ENCODE measurements around the gene DUSP2. TPM values are rescaled to one million over a fixed set of nuclear protein-coding genes. Genes with fewer than 3 reads are reported as not detected.
A peak's percentile ranks its signal among the peaks of the same experiment; 100 is the strongest.

The DUSP2 gene
- total and polyA plus RNA-seq, 10 of the 15 experiments (the other 5 are each of a cell fraction or from before 2014, with no cell fraction given): 9.7 to 212 (median 57.2) TPM

DNA sequence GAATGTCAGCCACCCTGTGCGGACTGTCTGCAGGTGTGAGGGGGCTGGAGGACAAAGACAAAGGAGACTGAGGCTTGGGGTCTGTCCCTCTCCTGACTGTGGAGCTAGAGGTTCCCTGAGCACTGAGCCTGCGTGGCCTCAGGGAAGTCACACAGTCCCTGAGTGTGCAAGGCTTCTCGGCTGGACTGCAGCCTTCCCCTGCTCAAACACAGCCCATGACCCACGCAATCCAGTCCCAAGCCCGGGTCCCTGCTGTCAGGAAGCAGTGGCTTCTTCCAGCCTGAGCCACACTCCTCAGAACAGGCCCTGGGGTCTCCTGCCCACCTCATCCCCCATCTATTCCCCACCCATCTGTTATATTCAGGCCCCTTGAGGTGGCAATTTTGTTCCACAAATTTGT lies 9.6 kb downstream of the DUSP2 start:
- ATAC-seq: no peak
- ChIA-PET SMC1A (ENCODE audit: uncharacterized antibody, unreplicated experiment) (interaction anchor here (14.4 kb wide), 1 partner anchor 37 kb away, joined by 338 read pairs; no protein-coding TSS in a partner anchor), RAD21 (ENCODE audit: unreplicated experiment) (interaction anchor here (18.1 kb wide), 1 partner anchor 40 kb away, joined by 463 read pairs; no protein-coding TSS in a partner anchor), POLR2A (interaction anchor here (0.6 kb wide), 1 partner anchor 39 kb away, joined by 3 read pairs; no protein-coding TSS in a partner anchor), CTCF (interaction anchor here (1.1 to 14.4 kb wide), 3 partner anchors 21 to 73 kb away, joined by 3 to 535 read pairs (median 3); partner anchors contain the start of gene STARD7)
- Histone ChIP-seq H3K4me2 (ENCODE audit: control insufficient read depth, insufficient read depth) (no peak overlapping the region), H4K20me1 (ENCODE audit: control insufficient read depth, insufficient read depth) (no peaks in the 10 kb centered on the region), H3K9me3 (replicated peaks; ENCODE audit: control insufficient read depth, insufficient read depth, low read length) (no peaks in the 10 kb centered on the region), H3K27me3 (replicated peaks in 1 of 2; ENCODE audit: control insufficient read depth in 2 of 2, insufficient read depth in 2 of 2, low read length in 1 of 2) (no peaks in the 10 kb centered on the region; a peak in 1 of 4 replicates), H3K79me2 (ENCODE audit: control insufficient read depth, insufficient read depth, low read length) (no peaks in the 10 kb centered on the region), H3K4me1 (ENCODE audit: control insufficient read depth, insufficient read depth, low read length) (peaks cover 12% of the 10 kb centered on the region), H3K36me3 (ENCODE audit: control insufficient read depth in 2 of 2, insufficient read depth in 2 of 2, low read length in 1 of 2) (no peaks in the 10 kb centered on the region), H3K27ac (ENCODE audit: control insufficient read depth, insufficient read depth) (no peak overlapping the region), H3K4me3 (no peak overlapping the region), H3K9ac (ENCODE audit: control insufficient read depth, insufficient read depth, low read length) (no peak overlapping the region), H2AFZ (ENCODE audit: control insufficient read depth, low read depth, low read length) (no peak overlapping the region)
- no peak for FAIRE-seq
- no peak for TF ChIP-seq SMARCA5 (IDR thresholded peaks at IDR 0.05)
- peak; percentile 58 for TF ChIP-seq POLR2AphosphoS5 (IDR thresholded peaks at IDR 0.05; ENCODE audit: low read length)
- 0 out of 2 replicates have a peak, but pooled peaks have one; percentile 49 for TF ChIP-seq POLR2A (IDR thresholded peaks at IDR 0.05; ENCODE audit: low read depth, low read length)
- 69% methylated on average over 5 of the region's 5 CpGs for WGBS (ENCODE audit: insufficient coverage, insufficient replicate concordance, low lambda C conversion rate, missing lambda C conversion rate)
- BruUV-seq (replicated peaks): no TSS peak
- intact Hi-C loops (cut with micrococcal nuclease; ENCODE audit: unreplicated experiment) (no loop called here), in situ Hi-C loops (cut with MboI) (no loop called here)
- DNase-seq (ENCODE audit: low read depth, low spot score): no peak

DNA sequence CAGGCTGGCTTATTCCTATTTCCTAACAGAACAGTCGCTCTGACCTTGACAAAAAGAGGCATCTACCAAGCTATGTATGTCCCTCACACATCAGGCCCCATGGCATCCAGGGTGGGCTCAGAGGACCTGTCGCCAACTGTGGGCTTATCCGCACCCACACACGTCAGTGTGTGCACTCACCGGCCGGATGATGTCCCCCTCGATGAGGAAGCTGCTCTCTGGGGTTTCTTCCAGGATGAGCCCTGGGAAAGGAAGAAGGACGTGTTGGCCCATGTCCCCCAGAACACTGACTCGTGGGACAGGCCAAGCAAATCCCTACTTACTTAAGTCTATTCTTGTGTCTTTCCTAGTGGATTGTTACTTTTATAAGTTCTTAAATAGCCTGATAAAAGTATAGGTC lies 10.1 kb downstream of the DUSP2 start:
- Histone ChIP-seq H4K20me1 (ENCODE audit: control insufficient read depth, insufficient read depth) (no peaks in the 10 kb centered on the region), H3K9ac (ENCODE audit: control insufficient read depth, insufficient read depth, low read length) (no peak overlapping the region), H3K9me3 (replicated peaks; ENCODE audit: control insufficient read depth, insufficient read depth, low read length) (no peaks in the 10 kb centered on the region), H3K27me3 (replicated peaks in 1 of 2; ENCODE audit: control insufficient read depth in 2 of 2, insufficient read depth in 2 of 2, low read length in 1 of 2) (no peaks in the 10 kb centered on the region; a peak in 1 of 4 replicates), H3K4me3 (no peak overlapping the region), H3K4me2 (ENCODE audit: control insufficient read depth, insufficient read depth) (no peak overlapping the region), H2AFZ (ENCODE audit: control insufficient read depth, low read depth, low read length) (no peak overlapping the region), H3K36me3 (ENCODE audit: control insufficient read depth in 2 of 2, insufficient read depth in 2 of 2, low read length in 1 of 2) (no peaks in the 10 kb centered on the region), H3K27ac (ENCODE audit: control insufficient read depth, insufficient read depth) (no peak overlapping the region), H3K4me1 (ENCODE audit: control insufficient read depth, insufficient read depth, low read length) (peaks cover 16% of the 10 kb centered on the region), H3K79me2 (ENCODE audit: control insufficient read depth, insufficient read depth, low read length) (no peaks in the 10 kb centered on the region)
- peak; percentile 42; the same call in 1 of the 2 replicates for TF ChIP-seq POLR2A (IDR thresholded peaks at IDR 0.05; ENCODE audit: low read depth, low read length)
- no peak for TF ChIP-seq MTA2 (IDR thresholded peaks at IDR 0.05; ENCODE audit: low read depth)
- TF ChIP-seq, protein P1, sequence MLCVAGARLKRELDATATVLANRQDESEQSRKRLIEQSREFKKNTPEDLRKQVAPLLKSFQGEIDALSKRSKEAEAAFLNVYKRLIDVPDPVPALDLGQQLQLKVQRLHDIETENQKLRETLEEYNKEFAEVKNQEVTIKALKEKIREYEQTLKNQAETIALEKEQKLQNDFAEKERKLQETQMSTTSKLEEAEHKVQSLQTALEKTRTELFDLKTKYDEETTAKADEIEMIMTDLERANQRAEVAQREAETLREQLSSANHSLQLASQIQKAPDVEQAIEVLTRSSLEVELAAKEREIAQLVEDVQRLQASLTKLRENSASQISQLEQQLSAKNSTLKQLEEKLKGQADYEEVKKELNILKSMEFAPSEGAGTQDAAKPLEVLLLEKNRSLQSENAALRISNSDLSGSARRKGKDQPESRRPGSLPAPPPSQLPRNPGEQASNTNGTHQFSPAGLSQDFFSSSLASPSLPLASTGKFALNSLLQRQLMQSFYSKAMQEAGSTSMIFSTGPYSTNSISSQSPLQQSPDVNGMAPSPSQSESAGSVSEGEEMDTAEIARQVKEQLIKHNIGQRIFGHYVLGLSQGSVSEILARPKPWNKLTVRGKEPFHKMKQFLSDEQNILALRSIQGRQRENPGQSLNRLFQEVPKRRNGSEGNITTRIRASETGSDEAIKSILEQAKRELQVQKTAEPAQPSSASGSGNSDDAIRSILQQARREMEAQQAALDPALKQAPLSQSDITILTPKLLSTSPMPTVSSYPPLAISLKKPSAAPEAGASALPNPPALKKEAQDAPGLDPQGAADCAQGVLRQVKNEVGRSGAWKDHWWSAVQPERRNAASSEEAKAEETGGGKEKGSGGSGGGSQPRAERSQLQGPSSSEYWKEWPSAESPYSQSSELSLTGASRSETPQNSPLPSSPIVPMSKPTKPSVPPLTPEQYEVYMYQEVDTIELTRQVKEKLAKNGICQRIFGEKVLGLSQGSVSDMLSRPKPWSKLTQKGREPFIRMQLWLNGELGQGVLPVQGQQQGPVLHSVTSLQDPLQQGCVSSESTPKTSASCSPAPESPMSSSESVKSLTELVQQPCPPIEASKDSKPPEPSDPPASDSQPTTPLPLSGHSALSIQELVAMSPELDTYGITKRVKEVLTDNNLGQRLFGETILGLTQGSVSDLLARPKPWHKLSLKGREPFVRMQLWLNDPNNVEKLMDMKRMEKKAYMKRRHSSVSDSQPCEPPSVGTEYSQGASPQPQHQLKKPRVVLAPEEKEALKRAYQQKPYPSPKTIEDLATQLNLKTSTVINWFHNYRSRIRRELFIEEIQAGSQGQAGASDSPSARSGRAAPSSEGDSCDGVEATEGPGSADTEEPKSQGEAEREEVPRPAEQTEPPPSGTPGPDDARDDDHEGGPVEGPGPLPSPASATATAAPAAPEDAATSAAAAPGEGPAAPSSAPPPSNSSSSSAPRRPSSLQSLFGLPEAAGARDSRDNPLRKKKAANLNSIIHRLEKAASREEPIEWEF (IDR thresholded peaks at IDR 0.05; ENCODE audit: insufficient replicate concordance, low read depth, low read length): no peak
- TF ChIP-seq PML (IDR thresholded peaks at IDR 0.05; ENCODE audit: low read length): no peak
- TF ChIP-seq ZNF622 (IDR thresholded peaks at IDR 0.05): no peak
- no peak for TF ChIP-seq HDAC6 (IDR thresholded peaks at IDR 0.05; ENCODE audit: unreplicated experiment)
- TF ChIP-seq TCF12 (IDR thresholded peaks at IDR 0.05; ENCODE audit: low read depth, low read length): no peak
- no peak for TF ChIP-seq GABPA (IDR thresholded peaks at IDR 0.05; ENCODE audit: low read depth)
- WGBS (ENCODE audit: insufficient coverage, insufficient replicate concordance, low lambda C conversion rate, missing lambda C conversion rate): 73% methylated on average over 9 of the region's 9 CpGs
- ChIA-PET CTCF (interaction anchor here (14.4 kb wide), 1 partner anchor 36 kb away, joined by 535 read pairs; no protein-coding TSS in a partner anchor), POLR2A (interaction anchor here (0.6 kb wide), 1 partner anchor 40 kb away, joined by 3 read pairs; no protein-coding TSS in a partner anchor), RAD21 (ENCODE audit: unreplicated experiment) (interaction anchor here (18.1 kb wide), 1 partner anchor 40 kb away, joined by 463 read pairs; no protein-coding TSS in a partner anchor), SMC1A (ENCODE audit: uncharacterized antibody, unreplicated experiment) (interaction anchor here (14.4 kb wide), 1 partner anchor 38 kb away, joined by 338 read pairs; no protein-coding TSS in a partner anchor)
- FAIRE-seq (no peak), ATAC-seq (no peak), DNase-seq (ENCODE audit: low read depth, low spot score) (no peak)
- intact Hi-C loops (cut with micrococcal nuclease; ENCODE audit: unreplicated experiment) (no loop called here), in situ Hi-C loops (cut with MboI) (no loop called here)
- no TSS peak for BruUV-seq (replicated peaks)

All from GM12878 (cell line).